CD4-positive, alpha-beta T cell (primary cell): ENCODE measurements around the gene PRKN. TPM values are rescaled to one million over a fixed set of nuclear protein-coding genes. Genes with fewer than 3 reads are reported as not detected.

ENCODE experiments used
- ATAC-seq: fragments of 200-7000 bp; cut with Tn5 transposase; one replicate; pipeline ENCODE4 v1.10.0; 2022; ENCODE audit warnings: mild to moderate bottlenecking; ENCODE audit not compliant: poor library complexity
- CTCF ChIA-PET: fragments of 350-600 bp; sonication (Branson Sonifier 250); formaldehyde crosslinking; loops from one replicate; lab custom pipeline; 2021; ENCODE audit warnings: antibody characterized with exemption, inconsistent platforms; lab: Charles Lee
- POLR2A ChIA-PET: fragments of 350-600 bp; sonication (Branson Sonifier 250); formaldehyde crosslinking; loops from one replicate; lab custom pipeline; 2021; ENCODE audit warnings: antibody characterized with exemption, inconsistent platforms; lab: Charles Lee
- DNase-seq, 14 experiments: peaks; one replicate each; pipeline ENCODE4 v3.0.0-alpha.2; 2013 to 2020; ENCODE audit warnings: mixed read lengths in 2 of 14
- H3K27ac ChIP-seq, 2 donors: one replicate each; pipeline versions ENCODE4 v1.5.1 to v1.7.0; 2013; ENCODE audit warnings: low read length in 2 of 2, low read depth in 1 of 2, mild to moderate bottlenecking in 1 of 2
- H3K27me3 ChIP-seq, 2 experiments: 1 replicate in 1 of 2; 2 replicates in 1 of 2; pipeline versions ENCODE4 v1.6.1 to v1.7.0; 2013; ENCODE audit warnings: low read length in 2 of 2, control low read depth in 1 of 2, mild to moderate bottlenecking in 1 of 2, moderate library complexity in 1 of 2; ENCODE audit not compliant: insufficient read depth in 2 of 2, control insufficient read depth in 1 of 2
- H3K36me3 ChIP-seq: one replicate; pipeline ENCODE4 v1.6.1; 2013; ENCODE audit warnings: low read length, control low read depth; ENCODE audit not compliant: insufficient read depth
- H3K4me1 ChIP-seq: one replicate; pipeline ENCODE4 v1.6.1; 2013; ENCODE audit warnings: low read length, control low read depth; ENCODE audit not compliant: insufficient read depth
- H3K4me3 ChIP-seq: one replicate; pipeline ENCODE4 v1.5.1; 2013; ENCODE audit warnings: mild to moderate bottlenecking, low read length, moderate library complexity
- H3K9me3 ChIP-seq, 2 experiments: 1 replicate in 1 of 2; 2 replicates in 1 of 2; pipeline versions ENCODE4 v1.6.1 to v1.7.0; 2013; ENCODE audit warnings: low read length in 2 of 2, mild to moderate bottlenecking in 2 of 2, control low read depth in 1 of 2, moderate library complexity in 1 of 2; ENCODE audit not compliant: control insufficient read depth in 1 of 2, insufficient read depth in 1 of 2
- H3K27ac Mint-ChIP-seq: one replicate; pipeline ENCODE4 v1.8.0; 2020; ENCODE audit warnings: mixed read lengths
- H3K27me3 Mint-ChIP-seq: one replicate; pipeline ENCODE4 v1.8.0; 2021; ENCODE audit warnings: mixed read lengths
- H3K36me3 Mint-ChIP-seq: one replicate; pipeline ENCODE4 v1.8.0; 2021; ENCODE audit warnings: low read depth, mixed read lengths
- H3K4me1 Mint-ChIP-seq: one replicate; pipeline ENCODE4 v1.8.0; 2021; ENCODE audit warnings: low read depth, mixed read lengths
- H3K4me3 Mint-ChIP-seq: one replicate; pipeline ENCODE4 v1.8.0; 2020; ENCODE audit warnings: mild to moderate bottlenecking, mixed read lengths
- H3K9me3 Mint-ChIP-seq: one replicate; pipeline ENCODE4 v1.8.0; 2020; ENCODE audit warnings: mixed read lengths
- intact Hi-C, 2 experiments: fragments of 100-400 bp; cut with DNase I in 1 of 2; cut with micrococcal nuclease in 1 of 2; formaldehyde crosslinking; loops; one replicate each; pipeline versions ENCODE4 v1.15.1 to v1.9.0; 2023 to 2025; cut with DNase I, micrococcal nuclease
- total RNA-seq, 174 experiments: library from RNA in 2 of 174; stranded (reverse) in 2 of 174; gene quantifications; one replicate each; pipeline ENCODE4 v1.2.3 and lab custom pipeline; 2021 to 2026
- TF ChIP-seq, protein P1 (sequence below): fragments of 200-600 bp; IDR thresholded peaks from one replicate; pipeline ENCODE4 v1.8.0; 2022; ENCODE audit warnings: antibody characterized with exemption, mild to moderate bottlenecking

PRKN gene
- total RNA-seq, 2 experiments from 2014 or later, result 5.2 to 5.4 TPM

DNA sequence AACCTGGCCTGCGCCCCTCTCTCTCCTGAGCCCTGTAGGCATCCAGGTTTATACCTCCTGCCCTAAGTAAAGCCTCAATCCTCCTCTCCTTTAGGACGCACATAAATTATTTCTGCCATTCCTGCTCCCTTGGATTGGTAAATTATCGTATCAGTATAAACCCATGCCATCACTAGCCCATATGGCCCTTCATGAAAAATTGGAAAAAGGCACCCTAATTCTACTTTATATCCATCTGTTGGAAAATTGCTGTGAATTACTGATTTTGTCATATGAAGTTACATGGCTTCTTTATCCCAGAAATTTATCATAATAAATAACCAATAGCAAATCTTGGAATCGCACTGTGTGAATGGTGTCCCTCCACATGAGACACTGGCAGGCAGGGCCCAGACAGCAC, 395.2 kb downstream of the PRKN start:
- H3K4me3 ChIP-seq, result no peak overlapping the region
- peaks cover 24% of the 10 kb centered on the region for H3K36me3 Mint-ChIP-seq
- H3K9me3 ChIP-seq, result peaks cover 0 to 12% of the 10 kb centered on the region in 2 experiments
- POLR2A ChIA-PET, result no interaction called here
- no peak overlapping the region for H3K27ac Mint-ChIP-seq
- DNase-seq (no peak), ATAC-seq (no peak)
- H3K4me1 ChIP-seq, result no peaks in the 10 kb centered on the region
- no peaks in the 10 kb centered on the region for H3K27me3 Mint-ChIP-seq
- TF ChIP-seq, protein P1, sequence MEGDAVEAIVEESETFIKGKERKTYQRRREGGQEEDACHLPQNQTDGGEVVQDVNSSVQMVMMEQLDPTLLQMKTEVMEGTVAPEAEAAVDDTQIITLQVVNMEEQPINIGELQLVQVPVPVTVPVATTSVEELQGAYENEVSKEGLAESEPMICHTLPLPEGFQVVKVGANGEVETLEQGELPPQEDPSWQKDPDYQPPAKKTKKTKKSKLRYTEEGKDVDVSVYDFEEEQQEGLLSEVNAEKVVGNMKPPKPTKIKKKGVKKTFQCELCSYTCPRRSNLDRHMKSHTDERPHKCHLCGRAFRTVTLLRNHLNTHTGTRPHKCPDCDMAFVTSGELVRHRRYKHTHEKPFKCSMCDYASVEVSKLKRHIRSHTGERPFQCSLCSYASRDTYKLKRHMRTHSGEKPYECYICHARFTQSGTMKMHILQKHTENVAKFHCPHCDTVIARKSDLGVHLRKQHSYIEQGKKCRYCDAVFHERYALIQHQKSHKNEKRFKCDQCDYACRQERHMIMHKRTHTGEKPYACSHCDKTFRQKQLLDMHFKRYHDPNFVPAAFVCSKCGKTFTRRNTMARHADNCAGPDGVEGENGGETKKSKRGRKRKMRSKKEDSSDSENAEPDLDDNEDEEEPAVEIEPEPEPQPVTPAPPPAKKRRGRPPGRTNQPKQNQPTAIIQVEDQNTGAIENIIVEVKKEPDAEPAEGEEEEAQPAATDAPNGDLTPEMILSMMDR, result no peak
- H3K27ac ChIP-seq, result no peak overlapping the region
- H3K9me3 Mint-ChIP-seq, result peaks cover 6% of the 10 kb centered on the region
- CTCF ChIA-PET, result no interaction called here
- H3K27me3 ChIP-seq, result no peaks in the 10 kb centered on the region
- H3K4me1 Mint-ChIP-seq, result no peaks in the 10 kb centered on the region
- intact Hi-C loops, result no loop called here
- no peaks in the 10 kb centered on the region for H3K36me3 ChIP-seq
- H3K4me3 Mint-ChIP-seq, result no peak overlapping the region

DNA sequence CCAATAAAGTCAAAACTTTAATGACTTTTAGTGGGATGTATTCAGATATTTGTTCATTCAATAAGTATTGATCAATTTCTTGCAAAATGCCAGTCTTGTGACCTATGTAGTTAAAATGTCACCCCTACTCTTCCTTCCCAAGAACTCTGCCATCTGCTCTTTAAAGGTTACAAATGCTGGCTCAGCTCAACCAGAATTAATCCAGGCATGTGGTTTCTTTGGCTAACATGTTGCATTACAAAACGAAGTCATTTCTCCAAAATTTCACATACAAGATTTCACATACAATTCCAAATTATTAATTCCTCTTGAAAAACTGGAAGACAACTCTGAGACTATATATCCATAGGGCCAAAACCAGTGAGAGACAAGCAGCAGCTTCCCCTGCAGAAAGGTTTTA, 395.7 kb downstream of the PRKN start:
- H3K4me1 Mint-ChIP-seq, result no peaks in the 10 kb centered on the region
- no peaks in the 10 kb centered on the region for H3K27me3 ChIP-seq
- H3K27ac ChIP-seq, result no peak overlapping the region
- ATAC-seq, result no peak
- no peaks in the 10 kb centered on the region for H3K4me1 ChIP-seq
- DNase-seq, result no peak
- H3K9me3 Mint-ChIP-seq, result peaks cover 6% of the 10 kb centered on the region
- TF ChIP-seq, protein P1, result no peak
- intact Hi-C loops, result no loop called here
- no peaks in the 10 kb centered on the region for H3K36me3 ChIP-seq
- H3K36me3 Mint-ChIP-seq, result peaks cover 22% of the 10 kb centered on the region
- H3K27ac Mint-ChIP-seq, result no peak overlapping the region
- ChIA-PET POLR2A (no interaction called here), CTCF (no interaction called here)
- no peak overlapping the region for H3K4me3 Mint-ChIP-seq
- no peaks in the 10 kb centered on the region for H3K27me3 Mint-ChIP-seq
- H3K9me3 ChIP-seq, result peaks cover 0 to 12% of the 10 kb centered on the region in 2 experiments
- H3K4me3 ChIP-seq, result no peak overlapping the region

DNA sequence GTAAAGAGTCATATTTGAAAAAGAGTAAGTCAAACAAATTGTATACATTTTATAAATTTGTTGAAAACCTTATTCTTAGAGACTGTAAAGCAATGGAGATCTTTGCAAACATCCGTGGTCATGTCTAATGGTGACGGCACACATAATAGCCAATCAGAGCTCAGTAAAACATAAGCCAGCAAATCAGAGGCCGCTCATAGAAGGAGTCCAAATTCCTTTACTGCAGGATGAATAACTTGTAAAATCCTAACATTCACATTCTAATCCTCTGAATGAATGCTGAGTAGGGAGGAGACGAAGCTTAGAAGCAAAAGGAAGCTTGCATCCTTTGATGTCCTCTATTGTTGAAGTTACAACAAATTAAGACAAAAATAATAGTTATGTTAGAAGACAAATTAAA, 401.7 kb downstream of the PRKN start:
- Histone ChIP-seq H3K4me3 (no peak overlapping the region), H3K27ac (no peak overlapping the region), H3K27me3 (no peaks in the 10 kb centered on the region), H3K36me3 (no peaks in the 10 kb centered on the region), H3K9me3 (peaks cover 9 to 10% of the 10 kb centered on the region in 2 experiments), H3K4me1 (no peaks in the 10 kb centered on the region)
- ATAC-seq (no peak), DNase-seq (no peak)
- CTCF ChIA-PET, result no interaction called here
- no peaks in the 10 kb centered on the region for H3K4me1 Mint-ChIP-seq
- intact Hi-C loops, result no loop called here
- H3K27me3 Mint-ChIP-seq, result no peaks in the 10 kb centered on the region
- peaks cover 7% of the 10 kb centered on the region for H3K36me3 Mint-ChIP-seq
- H3K4me3 Mint-ChIP-seq, result no peak overlapping the region
- TF ChIP-seq, protein P1, result no peak
- POLR2A ChIA-PET, result no interaction called here
- peaks cover 10% of the 10 kb centered on the region for H3K9me3 Mint-ChIP-seq
- no peak overlapping the region for H3K27ac Mint-ChIP-seq
